Sigmoid colon (tissue), 4 donors: ENCODE data around the gene PLD3.

Experiments used
- POLR2A ChIP-seq, 2 donors: fragments of 450-650 bp; IDR thresholded peaks; one replicate each; pipeline ENCODE4 v1.6.1; 2016; ENCODE audit warnings: antibody characterized with exemption in 2 of 2, mild to moderate bottlenecking in 2 of 2, moderate library complexity in 2 of 2
- POLR2AphosphoS5 ChIP-seq, 4 donors: sonication (generic); formaldehyde crosslinking; IDR thresholded peaks; one replicate each; pipeline ENCODE4 v1.6.1; 2017; ENCODE audit warnings: antibody characterized with exemption in 4 of 4
- TF ChIP-seq, protein P1 (sequence below), 4 experiments: fragments of 450-650 bp in 3 of 4; fragments of 200-600 bp in 1 of 4; IDR thresholded peaks; one replicate each; pipeline ENCODE4 v1.5.1; 2016 to 2019; ENCODE audit warnings: antibody characterized with exemption in 4 of 4, mild to moderate bottlenecking in 3 of 4, moderate library complexity in 2 of 4

GRCh38 chr19:40416918-40417642 is 68.6 kb downstream of the PLD3 start:
- TF ChIP-seq, protein P1, sequence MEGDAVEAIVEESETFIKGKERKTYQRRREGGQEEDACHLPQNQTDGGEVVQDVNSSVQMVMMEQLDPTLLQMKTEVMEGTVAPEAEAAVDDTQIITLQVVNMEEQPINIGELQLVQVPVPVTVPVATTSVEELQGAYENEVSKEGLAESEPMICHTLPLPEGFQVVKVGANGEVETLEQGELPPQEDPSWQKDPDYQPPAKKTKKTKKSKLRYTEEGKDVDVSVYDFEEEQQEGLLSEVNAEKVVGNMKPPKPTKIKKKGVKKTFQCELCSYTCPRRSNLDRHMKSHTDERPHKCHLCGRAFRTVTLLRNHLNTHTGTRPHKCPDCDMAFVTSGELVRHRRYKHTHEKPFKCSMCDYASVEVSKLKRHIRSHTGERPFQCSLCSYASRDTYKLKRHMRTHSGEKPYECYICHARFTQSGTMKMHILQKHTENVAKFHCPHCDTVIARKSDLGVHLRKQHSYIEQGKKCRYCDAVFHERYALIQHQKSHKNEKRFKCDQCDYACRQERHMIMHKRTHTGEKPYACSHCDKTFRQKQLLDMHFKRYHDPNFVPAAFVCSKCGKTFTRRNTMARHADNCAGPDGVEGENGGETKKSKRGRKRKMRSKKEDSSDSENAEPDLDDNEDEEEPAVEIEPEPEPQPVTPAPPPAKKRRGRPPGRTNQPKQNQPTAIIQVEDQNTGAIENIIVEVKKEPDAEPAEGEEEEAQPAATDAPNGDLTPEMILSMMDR (IDR thresholded peaks at IDR 0.05): no peak
- TF ChIP-seq POLR2A (IDR thresholded peaks at IDR 0.05): peak in 1 of 2 donors; percentile 31
- TF ChIP-seq POLR2AphosphoS5 (IDR thresholded peaks at IDR 0.05): peak in 3 of 4 donors; percentile 52 to 70 (median 66)
